ENCODE data around the gene TCF23.
"Not testable (repeated sequence)": the region's sequence is repeated elsewhere in the genome, so short reads cannot be mapped to it uniquely, and the experiment has no call there.

TCF23 gene

DNA sequence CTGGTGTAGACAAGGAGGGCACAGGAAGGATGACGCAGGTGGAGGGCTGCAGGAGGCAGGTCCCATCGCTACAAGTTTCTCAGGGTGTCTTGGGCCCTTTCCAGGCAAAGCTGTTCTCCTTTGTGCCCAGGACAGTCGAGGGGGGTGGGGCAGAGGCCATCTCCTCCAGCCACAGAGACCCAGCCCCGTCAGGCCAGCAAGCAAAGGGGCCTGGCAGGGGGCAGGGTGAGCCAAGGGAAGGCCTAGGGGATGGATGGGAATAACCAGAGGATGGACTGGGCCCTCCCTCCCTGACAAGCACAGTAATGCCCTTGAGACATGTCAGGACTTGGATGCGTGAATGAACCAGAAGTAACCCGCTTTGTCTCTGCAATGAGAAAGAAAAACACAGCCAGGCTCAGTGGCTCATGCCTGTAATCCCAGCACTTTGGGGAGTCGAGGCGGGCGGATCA lies 6.3 kb downstream of the TCF23 start:
- no peak for DNase-seq

GRCh38 chr2:27158468-27158867 lies 9.7 kb downstream of the TCF23 start:
- DNase-seq: no peak

DNA sequence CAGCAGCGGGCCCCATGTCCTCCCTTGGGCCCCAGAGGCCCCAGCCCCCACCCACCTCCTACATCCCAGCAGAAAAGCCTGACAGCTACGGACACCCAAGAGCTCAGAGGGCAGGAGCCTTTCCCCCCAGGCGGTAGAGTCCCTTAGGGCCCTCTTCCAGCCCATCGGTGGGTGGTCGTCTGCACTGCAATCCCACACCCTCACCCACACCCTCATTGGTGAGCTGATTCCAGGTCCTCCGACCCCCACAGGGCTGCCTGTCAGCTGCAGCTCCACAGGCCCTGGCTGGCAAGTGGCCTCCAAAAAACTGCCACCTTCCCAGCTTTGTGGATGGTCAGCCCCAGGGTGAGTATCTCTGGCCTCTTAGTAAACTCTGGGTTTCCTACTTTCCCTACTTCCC lies 10.5 kb downstream of the TCF23 start:
- DNase-seq: no peak

GRCh38 chr2:27160191-27160590 lies 11.4 kb downstream of the TCF23 start:
- no peak for DNase-seq

DNA sequence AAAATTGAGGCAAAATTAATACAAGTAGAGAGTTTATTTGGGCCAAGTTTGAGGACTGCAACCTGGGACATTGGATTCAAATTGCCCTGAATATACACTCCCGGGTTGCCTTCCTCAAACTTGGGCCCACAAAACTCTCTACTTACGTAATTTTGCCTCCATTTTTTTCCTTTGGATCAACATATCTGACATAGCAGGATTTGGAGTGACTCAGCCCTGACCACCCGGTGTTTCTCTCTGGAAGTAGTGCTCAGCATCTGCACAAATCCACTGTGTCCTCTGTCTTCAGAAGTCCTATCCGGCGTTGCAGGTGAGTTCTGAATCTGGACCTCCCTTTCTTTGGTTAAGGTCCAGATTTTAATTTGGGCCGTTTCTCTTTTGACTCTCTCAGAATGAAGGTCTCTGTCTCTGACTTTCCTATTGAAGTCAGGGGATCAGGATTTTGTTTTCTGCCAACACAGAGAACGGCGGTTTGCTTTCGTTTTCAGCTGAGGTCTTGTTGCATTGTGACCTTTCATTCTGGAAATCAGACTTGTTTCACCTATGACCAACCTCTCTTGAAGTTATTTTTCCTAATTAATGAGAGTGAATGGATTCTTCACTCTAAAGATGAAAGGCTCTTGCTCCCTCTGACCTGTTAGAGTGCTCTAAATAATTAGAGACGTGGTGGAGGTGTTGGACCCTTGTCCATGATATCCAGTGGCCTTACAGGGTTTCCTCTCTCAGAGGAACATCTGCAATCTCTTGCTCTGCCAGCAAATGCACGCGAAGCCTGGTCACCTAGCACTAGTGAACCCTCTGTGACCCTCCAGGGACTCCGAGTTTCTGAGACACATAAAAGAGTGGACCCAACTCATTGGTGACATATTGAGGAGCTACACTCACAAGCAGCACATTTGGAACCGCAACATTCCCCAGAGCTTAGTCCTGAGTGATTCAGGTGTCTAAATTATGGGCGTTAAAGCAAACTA lies 13.6 kb downstream of the TCF23 start:
- DNase-seq: no peak

- DNase-seq: no peak
Observed at GRCh38 chr2:27164960-27165763, 16.4 kb downstream of the TCF23 start.

DNA sequence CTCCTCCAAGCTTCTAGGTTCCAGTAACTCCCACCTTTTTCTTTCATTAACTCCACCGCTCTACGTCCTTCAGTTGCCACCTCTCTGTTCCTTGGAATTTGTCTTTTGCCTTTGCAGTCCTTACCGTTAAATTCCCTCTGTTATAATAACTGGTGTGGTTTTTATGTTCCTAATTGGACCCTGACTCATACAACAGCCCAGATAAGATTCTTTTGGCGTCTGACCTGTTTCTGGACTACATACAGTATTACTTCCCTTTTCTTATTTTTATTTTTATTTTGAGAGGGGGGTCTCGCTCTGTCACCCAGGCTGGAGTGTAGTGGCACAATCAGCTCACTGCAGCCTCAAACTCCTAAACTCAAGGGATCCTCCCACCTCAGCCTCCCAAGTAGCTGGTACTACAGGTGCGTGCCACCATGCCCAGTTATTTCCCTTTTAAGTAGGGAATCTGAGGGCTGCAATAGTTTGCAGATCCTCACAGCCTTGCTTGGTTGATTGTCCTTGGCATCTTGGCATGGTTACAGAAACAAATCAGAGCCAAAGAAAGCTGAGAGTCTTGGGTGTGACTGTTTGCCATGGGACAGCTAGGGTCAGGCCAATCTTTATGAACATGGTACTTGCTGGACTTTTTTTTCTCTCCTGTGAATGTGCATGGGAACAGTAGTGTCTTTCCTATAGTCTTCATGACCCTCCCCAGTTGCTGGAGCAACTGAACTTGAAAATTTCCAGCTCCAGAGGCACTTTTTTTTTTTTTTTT lies 22.0 kb downstream of the TCF23 start:
- no peak for DNase-seq

DNA sequence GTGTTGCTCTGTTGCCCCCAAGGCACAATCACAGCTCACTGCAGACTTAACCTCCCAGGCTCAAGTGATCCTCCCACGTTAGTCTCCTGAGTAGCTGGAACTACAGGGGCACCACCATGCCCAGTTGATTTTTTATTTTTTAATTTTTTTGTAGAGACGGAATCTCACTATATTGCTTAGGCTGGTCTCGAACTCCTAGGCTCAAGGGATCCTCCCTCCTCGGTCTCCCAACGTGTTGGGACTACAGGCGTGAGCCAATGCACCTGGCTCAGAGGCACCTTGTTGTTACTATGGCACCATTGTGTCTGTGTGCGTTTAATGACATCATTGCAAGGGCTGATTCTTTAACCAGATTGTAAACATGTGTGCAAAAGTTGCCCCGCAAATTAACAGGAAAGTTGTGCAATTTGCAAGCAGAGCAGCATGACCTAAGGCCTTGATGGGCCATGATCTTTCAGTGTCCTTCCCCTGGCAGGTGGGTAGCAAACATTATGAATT lies 22.6 kb downstream of the TCF23 start:
- no peak for DNase-seq

- no peak for DNase-seq
Observed at GRCh38 chr2:27174638-27175037, 25.8 kb downstream of the TCF23 start.

DNA sequence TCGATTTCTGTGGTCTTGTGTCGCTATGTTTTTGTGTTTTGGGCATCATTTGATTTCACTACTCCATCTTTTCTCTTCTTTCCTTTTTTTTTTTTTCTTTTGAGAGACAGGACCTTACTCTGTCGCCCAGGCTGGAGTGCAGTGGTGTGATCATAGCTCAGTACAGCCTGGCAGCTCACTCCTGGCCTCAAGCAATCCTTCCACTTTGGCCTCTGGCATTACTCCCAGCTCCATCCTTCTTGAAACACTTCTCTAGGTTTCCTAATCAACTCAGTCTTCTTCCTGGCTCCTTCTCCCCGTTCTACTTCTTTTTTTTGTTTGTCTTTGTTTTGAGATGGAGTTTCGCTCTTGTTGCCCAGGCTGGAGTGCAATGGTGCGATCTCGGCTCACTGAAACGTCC lies 26.5 kb downstream of the TCF23 start:
- DNase-seq: no peak

DNA sequence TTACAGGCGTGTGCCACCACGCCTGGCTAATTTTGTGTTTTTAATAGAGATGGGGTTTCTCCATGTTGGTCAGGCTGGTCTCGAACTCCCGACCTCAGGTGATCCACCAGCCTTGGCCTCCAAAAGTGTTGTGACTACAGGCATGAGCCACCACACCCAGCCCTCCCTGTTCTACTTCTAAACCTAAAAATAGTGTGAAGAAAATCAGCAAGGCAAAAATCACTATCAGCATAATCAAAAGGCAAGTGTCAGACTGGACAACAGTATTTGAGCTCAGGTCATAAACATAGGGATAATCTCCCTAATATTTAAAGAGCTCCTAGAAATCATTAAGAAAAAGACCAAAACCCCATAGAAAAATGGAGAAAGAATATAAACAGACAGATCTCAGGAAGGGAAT lies 27.0 kb downstream of the TCF23 start:
- not testable (repeated sequence) for DNase-seq

- no peak for DNase-seq
Observed at GRCh38 chr2:27177441-27178351, 28.9 kb downstream of the TCF23 start.

GRCh38 chr2:27178469-27178868 lies 29.7 kb downstream of the TCF23 start:
- no peak for DNase-seq

GRCh38 chr2:27179344-27180000 lies 30.7 kb downstream of the TCF23 start:
- DNase-seq: no peak

- no peak for DNase-seq
Observed at GRCh38 chr2:27182346-27182745, 33.5 kb downstream of the TCF23 start.

GRCh38 chr2:27184115-27184514 lies 35.3 kb downstream of the TCF23 start:
- DNase-seq: no peak

- DNase-seq: no peak
Observed at GRCh38 chr2:27185331-27186026, 36.7 kb downstream of the TCF23 start.

DNA sequence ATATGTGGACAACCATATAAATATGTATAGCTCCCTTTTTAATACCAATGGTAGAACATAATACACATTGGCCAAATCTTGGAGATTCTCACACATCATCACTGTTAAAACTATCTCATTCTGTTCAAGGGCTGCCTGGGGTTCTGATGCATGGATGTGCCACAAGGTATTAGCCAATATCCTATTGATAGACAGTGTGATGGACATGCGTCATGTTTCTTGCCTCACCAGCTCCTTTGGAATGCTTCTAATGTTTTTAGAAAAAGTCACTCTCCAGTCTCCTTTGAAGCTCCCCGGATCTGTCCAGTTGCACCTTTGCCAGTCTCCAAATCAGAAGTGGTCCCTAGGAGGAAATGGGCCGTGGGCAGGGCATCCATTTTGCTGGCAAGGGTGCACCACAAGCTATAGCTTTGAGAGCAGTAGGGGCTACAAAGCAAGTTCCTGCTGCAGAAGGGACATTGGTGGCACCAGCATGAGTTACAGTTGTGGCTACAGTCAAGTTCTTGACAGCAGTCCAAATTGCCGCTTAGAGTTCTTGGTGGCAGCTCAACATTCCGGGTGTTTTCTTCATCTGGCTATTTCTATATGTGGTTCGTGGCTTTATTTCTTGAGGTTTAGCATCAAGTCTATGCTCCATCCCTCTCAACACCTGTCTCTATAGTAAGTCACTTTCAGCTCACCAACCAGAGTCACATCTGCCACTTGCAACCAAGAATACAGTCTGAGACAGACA lies 38.0 kb downstream of the TCF23 start:
- DNase-seq: no peak

- DNase-seq: no peak
Observed at GRCh38 chr2:27189989-27190388, 41.2 kb downstream of the TCF23 start.

Measured in NCI-H1436 treated with DMSO at 0.1 percent for 48 hours (cell line).